ENCODE data around the gene UMPS.

GRCh38 chr3:124784686-124785382 lies 54.6 kb downstream of the UMPS start:
- TF ChIP-seq CTCF (IDR thresholded peaks at IDR 0.05; ENCODE audit: insufficient read depth, low read depth, low read length) = no peak
- TF ChIP-seq EZH2 (IDR thresholded peaks at IDR 0.05; ENCODE audit: insufficient read depth, low read length) = no peak
